Bronchial epithelial cell (primary cell): ENCODE measurements around the gene GFRA3. TPM values are rescaled to one million over a fixed set of nuclear protein-coding genes. Genes with fewer than 3 reads are reported as not detected.

Source experiments
- DNase-seq: peaks from one replicate; pipeline ENCODE4 v3.0.0-alpha.2; 2010; ENCODE audit warnings: low read depth
- FAIRE-seq: peaks from 2 replicates; lab custom pipeline; 2011; peaks lifted over from hg19 to GRCh38; lab: Jason Lieb, UNC
- H3K27me3 ChIP-seq: 2 replicates; pipeline ENCODE4 v1.5.1; 2011; ENCODE audit warnings: low read length; ENCODE audit not compliant: control insufficient read depth, insufficient read depth
- H3K36me3 ChIP-seq: 2 replicates; pipeline ENCODE4 v1.5.1; 2011; ENCODE audit warnings: low read length; ENCODE audit not compliant: control insufficient read depth, insufficient read depth
- H3K4me3 ChIP-seq: 2 replicates; pipeline ENCODE4 v1.5.1; 2011; ENCODE audit warnings: mild to moderate bottlenecking, low read depth, low read length, control low read depth
- CTCF ChIP-seq: IDR thresholded peaks from 2 replicates; pipeline ENCODE4 v1.5.1; 2011; ENCODE audit warnings: mild to moderate bottlenecking, moderate library complexity, low read length, control low read depth, inconsistent platforms; ENCODE audit not compliant: insufficient read depth, severe bottlenecking
- total RNA-seq: library from RNA; depleted of rRNA; stranded (reverse); fragments of >200 nt; gene quantifications from 2 replicates; pipeline ENCODE4 v1.2.1, GENCODE V29; 2014

Gene GFRA3
- total RNA-seq, 1 donor from 2014 or later: not detected

GRCh38 chr5:138275895-138276294, 1.5 kb upstream of the GFRA3 start:
- H3K36me3 ChIP-seq: no peaks in the 10 kb centered on the region
- no peak for TF ChIP-seq CTCF
- DNase-seq (no peak), FAIRE-seq (no peak)
- H3K27me3 ChIP-seq: peaks cover 2% of the 10 kb centered on the region
- no peak overlapping the region for H3K4me3 ChIP-seq

GRCh38 chr5:138275379-138275782, 960 bp upstream of the GFRA3 start:
- no peak for TF ChIP-seq CTCF
- H3K36me3 ChIP-seq: no peaks in the 10 kb centered on the region
- no peak overlapping the region for H3K4me3 ChIP-seq
- FAIRE-seq (no peak), DNase-seq (no peak)
- H3K27me3 ChIP-seq: peaks cover 2% of the 10 kb centered on the region

- H3K36me3 ChIP-seq: no peaks in the 10 kb centered on the region
- FAIRE-seq: no peak
- DNase-seq: no peak
- TF ChIP-seq CTCF: no peak
- H3K4me3 ChIP-seq: peak overlapping the region; percentile 20
- H3K27me3 ChIP-seq: peaks cover 2% of the 10 kb centered on the region
These were observed 610 bp downstream of the GFRA3 start for GRCh38 chr5:138273834-138274188.

GRCh38 chr5:138272681-138273080, 1.7 kb downstream of the GFRA3 start:
- FAIRE-seq (no peak), DNase-seq (no peak)
- H3K4me3 ChIP-seq: no peak overlapping the region
- peaks cover 2% of the 10 kb centered on the region for H3K27me3 ChIP-seq
- no peaks in the 10 kb centered on the region for H3K36me3 ChIP-seq
- TF ChIP-seq CTCF: no peak

- H3K4me3 ChIP-seq: no peak overlapping the region
- DNase-seq: no peak
- no peak for FAIRE-seq
- no peak for TF ChIP-seq CTCF
- peaks cover 2% of the 10 kb centered on the region for H3K27me3 ChIP-seq
- no peaks in the 10 kb centered on the region for H3K36me3 ChIP-seq
These were observed 3.1 kb downstream of the GFRA3 start for GRCh38 chr5:138271281-138271680.

GRCh38 chr5:138264183-138264582, 10.2 kb downstream of the GFRA3 start:
- FAIRE-seq: peak; percentile 7
- H3K27me3 ChIP-seq: no peaks in the 10 kb centered on the region
- no peak for DNase-seq
- no peaks in the 10 kb centered on the region for H3K36me3 ChIP-seq
- no peak for TF ChIP-seq CTCF
- no peak overlapping the region for H3K4me3 ChIP-seq
